Activated CD4-positive, alpha-beta T cell treated with anti-CD3 and anti-CD28 coated beads, Interleukin-2, amount 10 ng/mL, durations not matched to agents 24 days and 14 days (primary cell): ENCODE measurements around the gene SUSD4. TPM values are rescaled to one million over a fixed set of nuclear protein-coding genes. Genes with fewer than 3 reads are reported as not detected.

Experiments
- DNase-seq: peaks from one replicate; pipeline ENCODE4 v3.0.0; 2022
- H3K27ac Mint-ChIP-seq: one replicate; pipeline ENCODE4 v1.8.0; 2022; ENCODE audit warnings: mild to moderate bottlenecking, mixed read lengths
- H3K27me3 Mint-ChIP-seq: one replicate; pipeline ENCODE4 v1.8.0; 2022; ENCODE audit warnings: mixed read lengths
- H3K36me3 Mint-ChIP-seq: one replicate; pipeline ENCODE4 v1.8.0; 2022; ENCODE audit warnings: low read depth, mild to moderate bottlenecking, mixed read lengths
- H3K4me1 Mint-ChIP-seq: one replicate; pipeline ENCODE4 v1.8.0; 2021; ENCODE audit warnings: mixed read lengths
- H3K4me3 Mint-ChIP-seq: one replicate; pipeline ENCODE4 v1.8.0; 2022; ENCODE audit warnings: mild to moderate bottlenecking, moderate library complexity, mixed read lengths
- H3K9me3 Mint-ChIP-seq: one replicate; pipeline ENCODE4 v1.8.0; 2021; ENCODE audit warnings: mixed read lengths
- intact Hi-C: fragments of 100-400 bp; cut with micrococcal nuclease; formaldehyde crosslinking; loops from one replicate; pipeline ENCODE4 v1.15.1; 2023
- total RNA-seq: library from RNA; stranded (reverse); gene quantifications from 2 replicates; pipeline ENCODE4 v1.2.3, GENCODE V29; 2022

SUSD4 gene
- total RNA-seq, 1 donor from 2014 or later, result not detected

GRCh38 chr1:223203034-223203408 is 161.0 kb downstream of the SUSD4 start:
- Mint-ChIP-seq H3K9me3 (no peaks in the 10 kb centered on the region), H3K4me1 (peaks cover 2% of the 10 kb centered on the region), H3K36me3 (no peaks in the 10 kb centered on the region), H3K27ac (no peak overlapping the region), H3K27me3 (peaks cover 1% of the 10 kb centered on the region), H3K4me3 (no peak overlapping the region)
- no peak for DNase-seq
- intact Hi-C loops, result no loop called here

- no peaks in the 10 kb centered on the region for H3K36me3 Mint-ChIP-seq
- intact Hi-C loops, result no loop called here
- DNase-seq, result no peak
- no peak overlapping the region for H3K27ac Mint-ChIP-seq
- no peak overlapping the region for H3K4me3 Mint-ChIP-seq
- H3K9me3 Mint-ChIP-seq, result no peaks in the 10 kb centered on the region
- peaks cover 2% of the 10 kb centered on the region for H3K27me3 Mint-ChIP-seq
- H3K4me1 Mint-ChIP-seq, result peaks cover 2% of the 10 kb centered on the region
These were observed 161.5 kb downstream of the SUSD4 start for GRCh38 chr1:223202376-223203033.

GRCh38 chr1:223201967-223202366 is 162.0 kb downstream of the SUSD4 start:
- no peak overlapping the region for H3K4me3 Mint-ChIP-seq
- no peaks in the 10 kb centered on the region for H3K9me3 Mint-ChIP-seq
- intact Hi-C loops, result no loop called here
- no peak overlapping the region for H3K27ac Mint-ChIP-seq
- H3K27me3 Mint-ChIP-seq, result peaks cover 2% of the 10 kb centered on the region
- no peaks in the 10 kb centered on the region for H3K36me3 Mint-ChIP-seq
- DNase-seq, result no peak
- H3K4me1 Mint-ChIP-seq, result peaks cover 2% of the 10 kb centered on the region

- Mint-ChIP-seq H3K27ac (no peak overlapping the region), H3K9me3 (no peaks in the 10 kb centered on the region), H3K27me3 (peaks cover 2% of the 10 kb centered on the region), H3K4me3 (no peak overlapping the region), H3K4me1 (peaks cover 2% of the 10 kb centered on the region), H3K36me3 (no peaks in the 10 kb centered on the region)
- intact Hi-C loops, result no loop called here
- no peak for DNase-seq
These were observed 163.1 kb downstream of the SUSD4 start for GRCh38 chr1:223200903-223201302.

- Mint-ChIP-seq H3K9me3 (no peaks in the 10 kb centered on the region), H3K27me3 (peaks cover 2% of the 10 kb centered on the region), H3K4me1 (peaks cover 2% of the 10 kb centered on the region), H3K4me3 (no peak overlapping the region), H3K36me3 (no peaks in the 10 kb centered on the region), H3K27ac (no peak overlapping the region)
- intact Hi-C loops, result no loop called here
- DNase-seq, result no peak
These were observed 164.8 kb downstream of the SUSD4 start for GRCh38 chr1:223199094-223199647.

- Mint-ChIP-seq H3K4me3 (no peak overlapping the region), H3K36me3 (no peaks in the 10 kb centered on the region), H3K9me3 (no peaks in the 10 kb centered on the region), H3K27ac (no peak overlapping the region), H3K4me1 (peaks cover 2% of the 10 kb centered on the region), H3K27me3 (peaks cover 2% of the 10 kb centered on the region)
- intact Hi-C loops, result no loop called here
- DNase-seq, result no peak
These were observed 165.4 kb downstream of the SUSD4 start for GRCh38 chr1:223198628-223198965.

GRCh38 chr1:223197923-223198627 is 165.9 kb downstream of the SUSD4 start:
- DNase-seq, result no peak
- H3K9me3 Mint-ChIP-seq, result no peaks in the 10 kb centered on the region
- H3K4me1 Mint-ChIP-seq, result peaks cover 2% of the 10 kb centered on the region
- H3K36me3 Mint-ChIP-seq, result no peaks in the 10 kb centered on the region
- intact Hi-C loops, result no loop called here
- H3K27me3 Mint-ChIP-seq, result peaks cover 2% of the 10 kb centered on the region
- no peak overlapping the region for H3K4me3 Mint-ChIP-seq
- H3K27ac Mint-ChIP-seq, result no peak overlapping the region

- H3K27ac Mint-ChIP-seq, result peak overlapping the region; percentile 60
These were observed 173.9 kb downstream of the SUSD4 start for GRCh38 chr1:223189903-223190724.

GRCh38 chr1:223189525-223189902 is 174.5 kb downstream of the SUSD4 start:
- H3K36me3 Mint-ChIP-seq, result no peaks in the 10 kb centered on the region
- H3K4me1 Mint-ChIP-seq, result peaks cover 10% of the 10 kb centered on the region
- no peak overlapping the region for H3K4me3 Mint-ChIP-seq
- H3K9me3 Mint-ChIP-seq, result no peaks in the 10 kb centered on the region
- peaks cover 25% of the 10 kb centered on the region for H3K27me3 Mint-ChIP-seq
- intact Hi-C loops, result no loop called here
- DNase-seq, result no peak
- H3K27ac Mint-ChIP-seq, result no peak overlapping the region

More at GRCh38 chr1:223189903-223190724, 173.9 kb downstream of the SUSD4 start:
- peak; percentile 67 for DNase-seq
- Mint-ChIP-seq H3K27me3 (peaks cover 22% of the 10 kb centered on the region), H3K9me3 (no peaks in the 10 kb centered on the region), H3K36me3 (no peaks in the 10 kb centered on the region), H3K4me3 (peak overlapping the region; percentile 17), H3K4me1 (peaks cover 10% of the 10 kb centered on the region)
- intact Hi-C loops, result loop anchor here (1.0 kb wide), 1 partner anchor 40 kb away; no protein-coding TSS in a partner anchor

GRCh38 chr1:223188618-223189356 is 175.2 kb downstream of the SUSD4 start:
- H3K36me3 Mint-ChIP-seq, result no peaks in the 10 kb centered on the region
- intact Hi-C loops, result no loop called here
- H3K4me1 Mint-ChIP-seq, result peaks cover 10% of the 10 kb centered on the region
- DNase-seq, result no peak
- no peak overlapping the region for H3K4me3 Mint-ChIP-seq
- peaks cover 25% of the 10 kb centered on the region for H3K27me3 Mint-ChIP-seq
- no peak overlapping the region for H3K27ac Mint-ChIP-seq
- H3K9me3 Mint-ChIP-seq, result no peaks in the 10 kb centered on the region

- intact Hi-C loops, result no loop called here
- Mint-ChIP-seq H3K4me1 (peaks cover 10% of the 10 kb centered on the region), H3K4me3 (no peak overlapping the region), H3K9me3 (no peaks in the 10 kb centered on the region), H3K27ac (no peak overlapping the region), H3K36me3 (no peaks in the 10 kb centered on the region), H3K27me3 (peaks cover 30% of the 10 kb centered on the region)
- no peak for DNase-seq
These were observed 177.2 kb downstream of the SUSD4 start for GRCh38 chr1:223186800-223187199.

GRCh38 chr1:223183268-223183862 is 180.6 kb downstream of the SUSD4 start:
- no peak overlapping the region for H3K4me3 Mint-ChIP-seq
- peaks cover 27% of the 10 kb centered on the region for H3K27me3 Mint-ChIP-seq
- peaks cover under 1% of the 10 kb centered on the region for H3K4me1 Mint-ChIP-seq

GRCh38 chr1:223180731-223181321 is 183.2 kb downstream of the SUSD4 start:
- no peak overlapping the region for H3K4me3 Mint-ChIP-seq
- intact Hi-C loops, result loop anchor here (1.0 kb wide), 1 partner anchor 39 kb away; no protein-coding TSS in a partner anchor
- no peak overlapping the region for H3K27ac Mint-ChIP-seq
- DNase-seq, result no peak
- no peaks in the 10 kb centered on the region for H3K4me1 Mint-ChIP-seq
- H3K36me3 Mint-ChIP-seq, result no peaks in the 10 kb centered on the region
- H3K27me3 Mint-ChIP-seq, result peaks cover 18% of the 10 kb centered on the region
- H3K9me3 Mint-ChIP-seq, result no peaks in the 10 kb centered on the region

More at GRCh38 chr1:223183268-223183862, 180.6 kb downstream of the SUSD4 start:
- Mint-ChIP-seq H3K27ac (no peak overlapping the region), H3K9me3 (no peaks in the 10 kb centered on the region), H3K36me3 (no peaks in the 10 kb centered on the region)
- intact Hi-C loops, result no loop called here
- no peak for DNase-seq
